Astrocyte (in vitro differentiated cells and primary cell): ENCODE measurements around the gene NAT8. TPM values are rescaled to one million over a fixed set of nuclear protein-coding genes. Genes with fewer than 3 reads are reported as not detected.
"Not testable (repeated sequence)": the region's sequence is repeated elsewhere in the genome, so short reads cannot be mapped to it uniquely, and the experiment has no call there.

Source experiments
- DNase-seq: peaks from one replicate; pipeline ENCODE4 v3.0.0-alpha.2; 2010; ENCODE audit warnings: low read depth
- FAIRE-seq: peaks from 2 replicates; lab custom pipeline; 2011; peaks lifted over from hg19 to GRCh38; lab: Jason Lieb, UNC
- H2AFZ ChIP-seq: 2 replicates; pipeline ENCODE4 v1.6.0; 2012; ENCODE audit warnings: low read depth, low read length, inconsistent platforms
- H3K27ac ChIP-seq: 2 replicates; pipeline ENCODE4 v1.5.1; 2011; ENCODE audit warnings: low read depth, low read length, inconsistent platforms
- H3K27me3 ChIP-seq: 2 replicates; pipeline ENCODE4 v1.6.0; 2011; ENCODE audit warnings: low read length, inconsistent platforms; ENCODE audit not compliant: insufficient read depth
- H3K36me3 ChIP-seq: 2 replicates; pipeline ENCODE4 v1.5.1; 2011; ENCODE audit warnings: low read length, inconsistent platforms; ENCODE audit not compliant: insufficient read depth
- H3K4me1 ChIP-seq: 2 replicates; pipeline ENCODE4 v1.5.1; 2011; ENCODE audit warnings: low read length, inconsistent platforms; ENCODE audit not compliant: insufficient read depth
- H3K4me2 ChIP-seq: 2 replicates; pipeline ENCODE4 v1.6.0; 2012; ENCODE audit warnings: low read length, inconsistent platforms
- H3K4me3 ChIP-seq: 2 replicates; pipeline ENCODE4 v1.5.1; 2011; ENCODE audit warnings: low read depth, mild to moderate bottlenecking, low read length, inconsistent platforms; ENCODE audit not compliant: insufficient read depth
- H3K79me2 ChIP-seq: 2 replicates; pipeline ENCODE4 v1.6.0; 2012; ENCODE audit warnings: mild to moderate bottlenecking, low read length, inconsistent platforms; ENCODE audit not compliant: insufficient read depth
- H3K9ac ChIP-seq: 2 replicates; pipeline ENCODE4 v1.6.0; 2012; ENCODE audit warnings: mild to moderate bottlenecking, low read length, inconsistent platforms
- H3K9me3 ChIP-seq: 2 replicates; pipeline ENCODE4 v1.5.1; 2012; ENCODE audit warnings: low read depth, mild to moderate bottlenecking, low read length, inconsistent platforms; ENCODE audit not compliant: insufficient read depth
- H4K20me1 ChIP-seq: 2 replicates; pipeline ENCODE4 v1.6.0; 2012; ENCODE audit warnings: low read length, inconsistent platforms; ENCODE audit not compliant: insufficient read depth
- H3K27ac Mint-ChIP-seq: one replicate; pipeline ENCODE4 v1.8.0; 2021; ENCODE audit warnings: mild to moderate bottlenecking, mixed read lengths; ENCODE audit not compliant: unreplicated experiment
- H3K27me3 Mint-ChIP-seq: one replicate; pipeline ENCODE4 v1.8.0; 2021; ENCODE audit warnings: low read depth, mixed read lengths; ENCODE audit not compliant: unreplicated experiment
- H3K36me3 Mint-ChIP-seq: one replicate; pipeline ENCODE4 v1.8.0; 2021; ENCODE audit warnings: low read depth, mixed read lengths; ENCODE audit not compliant: unreplicated experiment
- H3K4me1 Mint-ChIP-seq: one replicate; pipeline ENCODE4 v1.8.0; 2021; ENCODE audit warnings: low read depth, mixed read lengths; ENCODE audit not compliant: unreplicated experiment
- H3K4me3 Mint-ChIP-seq: one replicate; pipeline ENCODE4 v1.8.0; 2021; ENCODE audit warnings: mild to moderate bottlenecking, moderate library complexity, mixed read lengths; ENCODE audit not compliant: unreplicated experiment
- H3K9me3 Mint-ChIP-seq: one replicate; pipeline ENCODE4 v1.8.0; 2021; ENCODE audit warnings: mild to moderate bottlenecking, mixed read lengths; ENCODE audit not compliant: unreplicated experiment
- EZH2 ChIP-seq: IDR thresholded peaks from 2 replicates; pipeline ENCODE4 v1.6.1; 2012; ENCODE audit warnings: mild to moderate bottlenecking, low read length, inconsistent platforms; ENCODE audit not compliant: insufficient read depth
- total RNA-seq: library from RNA; stranded (reverse); gene quantifications from 2 replicates; pipeline ENCODE4 v1.2.1, GENCODE V29; 2021
- TF ChIP-seq, protein P1 (sequence below): IDR thresholded peaks from 2 replicates; pipeline ENCODE4 v1.5.1; 2011; ENCODE audit warnings: low read depth, mild to moderate bottlenecking, inconsistent platforms, low read length, moderate library complexity; ENCODE audit not compliant: insufficient read depth

NAT8 gene
- total RNA-seq, 1 donor from 2014 or later, result not detected

DNA sequence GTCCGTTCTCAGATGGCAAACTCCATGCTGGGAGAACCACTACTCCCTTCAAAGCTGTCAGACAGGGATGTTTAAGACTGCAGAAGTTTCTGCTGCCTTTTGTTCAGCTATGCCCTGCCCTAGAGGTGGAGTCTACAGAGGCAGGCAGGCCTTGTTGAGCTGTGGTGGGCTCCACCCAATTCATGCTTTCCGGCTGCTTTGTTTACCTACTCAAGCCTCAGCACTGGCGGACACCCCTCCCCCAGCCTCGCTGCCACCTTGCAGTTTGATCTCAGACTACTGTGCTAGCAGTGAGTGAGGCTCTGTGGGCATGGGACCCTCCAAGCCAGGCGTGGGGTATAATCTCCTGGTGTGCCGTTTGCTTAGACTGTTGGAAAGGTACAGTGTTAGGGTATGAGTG, 27.8 kb upstream of the NAT8 start:
- H3K27ac Mint-ChIP-seq, FAIRE-seq, H3K79me2 ChIP-seq, H3K9ac ChIP-seq, H3K4me3 ChIP-seq, H2AFZ ChIP-seq, H3K4me1 Mint-ChIP-seq, H3K4me3 Mint-ChIP-seq, H3K36me3 Mint-ChIP-seq, H4K20me1 ChIP-seq, H3K4me1 ChIP-seq, H3K36me3 ChIP-seq, H3K4me2 ChIP-seq, H3K27ac ChIP-seq, DNase-seq, H3K27me3 ChIP-seq, H3K9me3 ChIP-seq: not testable (repeated sequence)
- peaks cover 42% of the 10 kb centered on the region for H3K27me3 Mint-ChIP-seq
- peaks cover 12% of the 10 kb centered on the region for H3K9me3 Mint-ChIP-seq

DNA sequence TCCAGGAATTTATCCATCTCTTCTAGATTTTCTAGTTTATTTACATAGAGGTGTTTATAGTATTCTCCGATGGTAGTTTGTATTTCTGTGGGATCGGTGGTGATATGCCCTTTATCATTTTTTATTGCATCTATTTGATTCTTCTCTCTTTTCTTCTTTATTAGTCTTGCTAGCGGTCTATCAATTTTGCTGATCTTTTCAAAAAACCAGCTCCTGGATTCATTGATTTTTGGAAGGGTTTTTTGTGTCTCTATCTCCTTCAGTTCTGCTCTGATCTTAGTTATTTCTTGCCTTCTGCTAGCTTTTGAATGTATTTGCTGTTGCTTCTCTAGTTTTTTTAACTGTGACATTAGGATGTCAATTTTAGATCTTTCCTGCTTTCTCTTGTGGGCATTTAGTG, 25.0 kb upstream of the NAT8 start:
- H3K4me3 Mint-ChIP-seq, H3K27ac ChIP-seq, H2AFZ ChIP-seq, H3K79me2 ChIP-seq, FAIRE-seq, H3K36me3 Mint-ChIP-seq, DNase-seq, H3K9ac ChIP-seq, H3K4me1 ChIP-seq, H3K4me3 ChIP-seq, H3K4me2 ChIP-seq, H4K20me1 ChIP-seq, H3K36me3 ChIP-seq, H3K27ac Mint-ChIP-seq, H3K9me3 ChIP-seq, H3K4me1 Mint-ChIP-seq, H3K27me3 ChIP-seq: not testable (repeated sequence)
- Mint-ChIP-seq H3K9me3 (peaks cover 13% of the 10 kb centered on the region), H3K27me3 (peaks cover 44% of the 10 kb centered on the region)

DNA sequence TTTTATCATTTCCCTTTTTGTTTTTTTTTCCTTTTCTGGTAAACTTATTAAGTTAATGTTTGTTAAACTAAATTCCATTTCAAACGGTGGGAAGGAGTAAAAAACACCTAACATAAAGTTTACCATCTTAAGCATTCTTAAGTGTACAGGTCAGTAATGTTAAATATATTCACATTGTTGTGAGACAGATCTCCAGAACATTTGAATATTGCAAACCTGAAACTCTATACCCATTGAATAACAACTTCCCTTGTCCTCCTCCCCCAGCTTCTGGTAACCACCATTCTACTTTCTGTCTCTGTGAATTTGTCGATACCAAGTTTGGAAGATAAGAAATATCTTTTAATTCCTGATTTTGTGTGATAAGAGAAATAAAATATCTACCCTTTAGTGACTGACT, 12.0 kb upstream of the NAT8 start:
- peak; percentile 32 for FAIRE-seq
- Mint-ChIP-seq H3K4me1 (no peaks in the 10 kb centered on the region), H3K9me3 (peaks cover 2% of the 10 kb centered on the region), H3K27ac (no peak overlapping the region), H3K4me3 (no peak overlapping the region), H3K27me3 (peaks cover 16% of the 10 kb centered on the region), H3K36me3 (no peaks in the 10 kb centered on the region)
- no peak for DNase-seq
- no peaks in the 10 kb centered on the region for H3K27me3 ChIP-seq
- no peak overlapping the region for H2AFZ ChIP-seq
- no peak overlapping the region for H3K27ac ChIP-seq
- H3K4me1 ChIP-seq, result no peaks in the 10 kb centered on the region
- H4K20me1 ChIP-seq, result no peaks in the 10 kb centered on the region
- no peak overlapping the region for H3K9ac ChIP-seq
- no peak overlapping the region for H3K4me2 ChIP-seq
- no peaks in the 10 kb centered on the region for H3K9me3 ChIP-seq
- no peaks in the 10 kb centered on the region for H3K36me3 ChIP-seq
- H3K4me3 ChIP-seq, result no peak overlapping the region
- TF ChIP-seq, protein P1, sequence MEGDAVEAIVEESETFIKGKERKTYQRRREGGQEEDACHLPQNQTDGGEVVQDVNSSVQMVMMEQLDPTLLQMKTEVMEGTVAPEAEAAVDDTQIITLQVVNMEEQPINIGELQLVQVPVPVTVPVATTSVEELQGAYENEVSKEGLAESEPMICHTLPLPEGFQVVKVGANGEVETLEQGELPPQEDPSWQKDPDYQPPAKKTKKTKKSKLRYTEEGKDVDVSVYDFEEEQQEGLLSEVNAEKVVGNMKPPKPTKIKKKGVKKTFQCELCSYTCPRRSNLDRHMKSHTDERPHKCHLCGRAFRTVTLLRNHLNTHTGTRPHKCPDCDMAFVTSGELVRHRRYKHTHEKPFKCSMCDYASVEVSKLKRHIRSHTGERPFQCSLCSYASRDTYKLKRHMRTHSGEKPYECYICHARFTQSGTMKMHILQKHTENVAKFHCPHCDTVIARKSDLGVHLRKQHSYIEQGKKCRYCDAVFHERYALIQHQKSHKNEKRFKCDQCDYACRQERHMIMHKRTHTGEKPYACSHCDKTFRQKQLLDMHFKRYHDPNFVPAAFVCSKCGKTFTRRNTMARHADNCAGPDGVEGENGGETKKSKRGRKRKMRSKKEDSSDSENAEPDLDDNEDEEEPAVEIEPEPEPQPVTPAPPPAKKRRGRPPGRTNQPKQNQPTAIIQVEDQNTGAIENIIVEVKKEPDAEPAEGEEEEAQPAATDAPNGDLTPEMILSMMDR, result no peak
- TF ChIP-seq EZH2, result no peak
- no peaks in the 10 kb centered on the region for H3K79me2 ChIP-seq

DNA sequence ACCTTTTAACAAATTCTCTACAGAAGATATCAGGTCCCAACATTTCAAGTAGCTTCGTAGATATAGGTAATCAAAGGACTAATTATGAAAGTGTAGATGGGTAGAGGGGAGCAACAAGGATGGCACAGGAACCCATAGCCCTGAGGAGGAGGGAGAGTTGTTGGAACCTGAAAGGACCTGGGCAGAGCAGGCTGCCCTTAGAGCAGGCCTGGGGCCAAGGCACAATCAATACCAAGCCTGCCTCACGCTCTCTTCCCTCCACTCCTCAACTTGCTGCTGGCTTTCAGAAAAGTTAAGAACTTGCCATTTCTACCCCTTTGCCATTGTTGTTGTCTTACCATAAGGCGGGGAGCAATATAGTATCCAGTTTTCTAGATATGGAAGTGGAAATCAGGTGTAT, 10.1 kb upstream of the NAT8 start:
- Histone ChIP-seq H3K4me2 (no peak overlapping the region), H3K4me1 (no peaks in the 10 kb centered on the region), H3K27me3 (no peaks in the 10 kb centered on the region), H3K4me3 (no peak overlapping the region), H3K9ac (no peak overlapping the region), H2AFZ (no peak overlapping the region), H3K79me2 (no peaks in the 10 kb centered on the region), H4K20me1 (no peaks in the 10 kb centered on the region), H3K27ac (no peak overlapping the region), H3K36me3 (no peaks in the 10 kb centered on the region), H3K9me3 (no peaks in the 10 kb centered on the region)
- H3K27ac Mint-ChIP-seq, result no peak overlapping the region
- H3K9me3 Mint-ChIP-seq, result peaks cover 6% of the 10 kb centered on the region
- peaks cover 15% of the 10 kb centered on the region for H3K27me3 Mint-ChIP-seq
- FAIRE-seq (no peak), DNase-seq (no peak)
- no peak overlapping the region for H3K4me3 Mint-ChIP-seq
- peaks cover 2% of the 10 kb centered on the region for H3K36me3 Mint-ChIP-seq
- no peak for TF ChIP-seq EZH2
- TF ChIP-seq, protein P1, result no peak
- H3K4me1 Mint-ChIP-seq, result no peaks in the 10 kb centered on the region
